Gastrocnemius medialis (tissue), 4 donors: Measurements from ENCODE around the gene LRMDA. TPM values are rescaled to one million over a fixed set of nuclear protein-coding genes. Genes with fewer than 3 reads are reported as not detected.

Source experiments
- ATAC-seq, 2 donors: fragments of 150-250 bp; one replicate each; pipeline ENCODE4 v1.9.1; 2016
- DNase-seq, 2 donors: peaks; one replicate each; pipeline ENCODE4 v3.0.0-alpha.2; 2019
- H3K27ac ChIP-seq, 4 donors: fragments of 200-600 bp; sonication (generic); 1 replicate in 1 of 4; 2 replicates in 3 of 4; pipeline ENCODE4 v1.5.1; 2016 to 2018; ENCODE audit warnings: mild to moderate bottlenecking in 2 of 4, moderate library complexity in 1 of 4
- H3K27me3 ChIP-seq, 3 donors: fragments of 200-600 bp; sonication (generic) in 2 of 3; 1 replicate in 1 of 3; 2 replicates in 2 of 3; pipeline versions ENCODE4 v1.5.1 to v1.6.0; 2016 to 2019; ENCODE audit warnings: mild to moderate bottlenecking in 1 of 3, moderate library complexity in 1 of 3
- H3K36me3 ChIP-seq, 2 donors: fragments of 200-600 bp; sonication (generic) in 1 of 2; one replicate each; pipeline ENCODE4 v1.5.1; 2017 to 2018
- H3K4me1 ChIP-seq, 2 donors: fragments of 200-600 bp; sonication (generic) in 1 of 2; one replicate each; pipeline ENCODE4 v1.5.1; 2016 to 2017; ENCODE audit warnings: mild to moderate bottlenecking in 2 of 2
- H3K4me3 ChIP-seq, 4 donors: fragments of 200-600 bp; sonication (generic) in 3 of 4; 1 replicate in 1 of 4; 2 replicates in 3 of 4; pipeline ENCODE4 v1.5.1; 2016 to 2019; ENCODE audit warnings: mild to moderate bottlenecking in 2 of 4
- H3K9me3 ChIP-seq, 3 donors: fragments of 200-600 bp; sonication (generic) in 2 of 3; 1 replicate in 1 of 3; 2 replicates in 2 of 3; pipeline ENCODE4 v1.5.1; 2016 to 2019
- CTCF ChIP-seq, 5 experiments: fragments of 450-650 bp in 3 of 5; fragments of 200-600 bp in 2 of 5; sonication (generic) in 2 of 5; IDR thresholded peaks in 4 of 5; conservative IDR thresholded peaks in 1 of 5; 1 replicate in 4 of 5; 2 replicates in 1 of 5; pipeline ENCODE4 v1.5.1; 2016 to 2019; ENCODE audit warnings: antibody characterized with exemption in 5 of 5, mild to moderate bottlenecking in 3 of 5, moderate library complexity in 3 of 5
- POLR2A ChIP-seq, 2 donors: fragments of 450-650 bp; IDR thresholded peaks; one replicate each; pipeline ENCODE4 v1.6.1; 2017; ENCODE audit warnings: antibody characterized with exemption in 2 of 2, mild to moderate bottlenecking in 2 of 2, moderate library complexity in 2 of 2
- in situ Hi-C, 4 donors: fragments of 200-750 bp; cut with MboI; loops; one replicate each; pipeline versions ENCODE4 v1.15.0 to v1.8.0; 2017; ENCODE audit warnings: low sequenced_read_pairs in 4 of 4
- intact Hi-C: fragments of 100-400 bp; cut with DNase I; formaldehyde crosslinking; loops from one replicate; pipeline ENCODE4 v1.15.1; 2023; ENCODE audit warnings: low total_unique reads
- total RNA-seq, 4 donors: library from RNA; depleted of rRNA; stranded (reverse); fragments of >200 nt; gene quantifications; one replicate each; pipeline versions ENCODE4 v1.1.0 to v1.2.3, GENCODE V29; 2016

LRMDA gene
- total RNA-seq, 4 donors from 2014 or later, result 0.80 to 4.5 (median 1.4) TPM

GRCh38 chr10:76074659-76075058 is 643.2 kb downstream of the LRMDA start:
- Histone ChIP-seq H3K36me3 (no peaks in the 10 kb centered on the region), H3K9me3 (no peaks in the 10 kb centered on the region), H3K27me3 (no peaks in the 10 kb centered on the region), H3K27ac (no peak overlapping the region), H3K4me1 (peaks cover 3 to 28% of the 10 kb centered on the region in 2 donors), H3K4me3 (no peak overlapping the region)
- in situ Hi-C loops (no loop called here), intact Hi-C loops (no loop called here)
- DNase-seq (no peak), ATAC-seq (no peak)
- no peak for TF ChIP-seq CTCF (IDR thresholded peaks at IDR 0.05 in 4 of 5, conservative IDR thresholded peaks at IDR 0.05 in 1 of 5)
- no peak for TF ChIP-seq POLR2A (IDR thresholded peaks at IDR 0.05)

DNA sequence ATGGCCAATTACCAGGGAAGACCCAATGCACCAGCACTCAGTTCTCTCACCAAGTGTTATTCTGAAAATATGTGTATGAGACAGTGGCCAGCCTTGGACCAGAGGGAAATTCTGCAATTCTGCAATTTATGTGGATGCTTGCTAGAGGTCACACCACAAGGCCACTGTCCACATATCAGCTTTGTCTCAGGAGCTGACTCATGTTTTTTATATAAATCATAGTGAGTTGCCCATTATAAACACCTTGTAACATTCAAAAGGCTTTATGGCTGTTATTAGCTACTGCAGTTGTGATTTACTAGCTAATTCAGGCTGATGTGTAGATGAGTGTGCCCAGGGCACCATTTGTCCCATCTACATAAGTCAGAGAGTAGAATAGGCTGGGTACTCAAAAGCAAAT is 649.0 kb downstream of the LRMDA start:
- intact Hi-C loops, result no loop called here
- DNase-seq (no peak), ATAC-seq (no peak)
- H3K27me3 ChIP-seq, result no peaks in the 10 kb centered on the region
- TF ChIP-seq POLR2A (IDR thresholded peaks at IDR 0.05), result no peak
- TF ChIP-seq CTCF (IDR thresholded peaks at IDR 0.05 in 4 of 5, conservative IDR thresholded peaks at IDR 0.05 in 1 of 5), result no peak
- no peaks in the 10 kb centered on the region for H3K36me3 ChIP-seq
- no peak overlapping the region for H3K27ac ChIP-seq
- in situ Hi-C loops, result no loop called here
- H3K4me3 ChIP-seq, result no peak overlapping the region
- peaks cover 8% of the 10 kb centered on the region in 2 donors for H3K4me1 ChIP-seq
- no peaks in the 10 kb centered on the region for H3K9me3 ChIP-seq

GRCh38 chr10:76080991-76081390 is 649.6 kb downstream of the LRMDA start:
- no peak overlapping the region for H3K4me3 ChIP-seq
- no peaks in the 10 kb centered on the region for H3K9me3 ChIP-seq
- DNase-seq (no peak), ATAC-seq (no peak)
- no peak for TF ChIP-seq CTCF (IDR thresholded peaks at IDR 0.05 in 4 of 5, conservative IDR thresholded peaks at IDR 0.05 in 1 of 5)
- TF ChIP-seq POLR2A (IDR thresholded peaks at IDR 0.05), result no peak
- H3K36me3 ChIP-seq, result no peaks in the 10 kb centered on the region
- H3K27ac ChIP-seq, result no peak overlapping the region
- H3K4me1 ChIP-seq, result peaks cover 13 to 14% of the 10 kb centered on the region in 2 donors
- intact Hi-C loops, result no loop called here
- in situ Hi-C loops, result no loop called here
- no peaks in the 10 kb centered on the region for H3K27me3 ChIP-seq

GRCh38 chr10:76082232-76082631 is 650.8 kb downstream of the LRMDA start:
- ATAC-seq (no peak), DNase-seq (no peak)
- Histone ChIP-seq H3K36me3 (no peaks in the 10 kb centered on the region), H3K9me3 (no peaks in the 10 kb centered on the region), H3K27me3 (no peaks in the 10 kb centered on the region), H3K4me3 (no peak overlapping the region), H3K27ac (no peak overlapping the region), H3K4me1 (peaks cover 18 to 21% of the 10 kb centered on the region in 2 donors)
- in situ Hi-C loops (no loop called here), intact Hi-C loops (no loop called here)
- no peak for TF ChIP-seq POLR2A (IDR thresholded peaks at IDR 0.05)
- no peak for TF ChIP-seq CTCF (IDR thresholded peaks at IDR 0.05 in 4 of 5, conservative IDR thresholded peaks at IDR 0.05 in 1 of 5)

GRCh38 chr10:76082956-76083355 is 651.5 kb downstream of the LRMDA start:
- in situ Hi-C loops (no loop called here), intact Hi-C loops (no loop called here)
- Histone ChIP-seq H3K36me3 (no peaks in the 10 kb centered on the region), H3K27me3 (no peaks in the 10 kb centered on the region), H3K4me1 (peaks cover 18 to 29% of the 10 kb centered on the region in 2 donors), H3K9me3 (no peaks in the 10 kb centered on the region), H3K4me3 (no peak overlapping the region), H3K27ac (no peak overlapping the region)
- no peak for ATAC-seq
- TF ChIP-seq CTCF (IDR thresholded peaks at IDR 0.05 in 4 of 5, conservative IDR thresholded peaks at IDR 0.05 in 1 of 5) (no peak), POLR2A (IDR thresholded peaks at IDR 0.05) (no peak)
- DNase-seq, result no peak
